Measurements from ENCODE around the gene AKR1A1. TPM values are rescaled to one million over a fixed set of nuclear protein-coding genes. Genes with fewer than 3 reads are reported as not detected.

Gene AKR1A1
- total RNA-seq, 1 donor from 2014 or later: 175 TPM

Other genes starting within 250 kb of the AKR1A1 start
- gene HPDL, start 223.9 kb upstream of the AKR1A1 start, total RNA-seq: 0.35 TPM in 1 of 2 replicates, not detected in the other
- gene TOE1, start 210.7 kb upstream of the AKR1A1 start, total RNA-seq: 8.5 and 8.6 TPM in 2 replicates
- gene MUTYH, start 210.4 kb upstream of the AKR1A1 start, total RNA-seq: 19.9 and 25.1 TPM in 2 replicates
- 2.7 and 4.1 TPM in 2 replicates for gene TESK2, start 59.7 kb upstream of the AKR1A1 start, total RNA-seq
- gene CCDC163, start 50.8 kb upstream of the AKR1A1 start, total RNA-seq: 1.6 and 1.8 TPM in 2 replicates
- gene MMACHC, start 50.5 kb upstream of the AKR1A1 start, total RNA-seq: 6.7 and 6.9 TPM in 2 replicates
- gene PRDX1, start 28.9 kb upstream of the AKR1A1 start, total RNA-seq: 291 and 292 TPM in 2 replicates
- gene NASP, start 33.2 kb downstream of the AKR1A1 start, total RNA-seq: 71.2 and 72.5 TPM in 2 replicates
- gene CCDC17, start 73.2 kb downstream of the AKR1A1 start, total RNA-seq: 2.2 and 2.4 TPM in 2 replicates
- 87.2 and 96.0 TPM in 2 replicates for gene GPBP1L1, start 135.7 kb downstream of the AKR1A1 start, total RNA-seq
- gene TMEM69, start 137.4 kb downstream of the AKR1A1 start, total RNA-seq: 20.0 and 23.1 TPM in 2 replicates
- 21.9 and 24.9 TPM in 2 replicates for gene IPP, start 199.8 kb downstream of the AKR1A1 start, total RNA-seq